Activated CD8-positive, alpha-beta T cell treated with anti-CD3 and anti-CD28 coated beads for 36 hours (primary cell): ENCODE measurements around the gene HIVEP2. TPM values are rescaled to one million over a fixed set of nuclear protein-coding genes. Genes with fewer than 3 reads are reported as not detected.

Source experiments
- ATAC-seq: fragments of 200-7000 bp; cut with Tn5 transposase; one replicate; pipeline ENCODE4 v1.10.0; 2021; ENCODE audit warnings: mild to moderate bottlenecking, moderate library complexity
- CTCF ChIA-PET: fragments of 350-600 bp; sonication (Branson Sonifier 250); formaldehyde crosslinking; loops from one replicate; lab custom pipeline; 2021; ENCODE audit warnings: antibody characterized with exemption; lab: Charles Lee
- POLR2A ChIA-PET: fragments of 350-600 bp; sonication (Branson Sonifier 250); formaldehyde crosslinking; loops from one replicate; lab custom pipeline; 2021; ENCODE audit warnings: antibody characterized with exemption; lab: Charles Lee
- DNase-seq: peaks from one replicate; pipeline ENCODE4 v3.0.0-alpha.2; 2020
- H3K27ac Mint-ChIP-seq: one replicate; pipeline ENCODE4 v1.8.0; 2021; ENCODE audit warnings: mild to moderate bottlenecking, mixed read lengths
- H3K27me3 Mint-ChIP-seq: one replicate; pipeline ENCODE4 v1.8.0; 2021; ENCODE audit warnings: mixed read lengths
- H3K36me3 Mint-ChIP-seq: one replicate; pipeline ENCODE4 v1.8.0; 2021; ENCODE audit warnings: low read depth, mixed read lengths
- H3K4me1 Mint-ChIP-seq: one replicate; pipeline ENCODE4 v1.8.0; 2021; ENCODE audit warnings: low read depth, mixed read lengths
- H3K4me3 Mint-ChIP-seq: one replicate; pipeline ENCODE4 v1.8.0; 2021; ENCODE audit warnings: mild to moderate bottlenecking, moderate library complexity, mixed read lengths
- H3K9me3 Mint-ChIP-seq: one replicate; pipeline ENCODE4 v1.8.0; 2021; ENCODE audit warnings: mixed read lengths
- intact Hi-C: fragments of 100-400 bp; cut with micrococcal nuclease; formaldehyde crosslinking; loops from one replicate; pipeline ENCODE4 v1.10.0; 2022
- total RNA-seq, 2 experiments: library from RNA; stranded (reverse); gene quantifications; one replicate each; pipeline ENCODE4 v1.2.3, GENCODE V29; 2021
- TF ChIP-seq, protein P1 (sequence below): fragments of 200-600 bp; IDR thresholded peaks from one replicate; pipeline ENCODE4 v1.8.0; 2022; ENCODE audit warnings: antibody characterized with exemption, mild to moderate bottlenecking

HIVEP2 gene
- total RNA-seq, 2 experiments from 2014 or later, result 31.8 to 38.1 TPM

DNA sequence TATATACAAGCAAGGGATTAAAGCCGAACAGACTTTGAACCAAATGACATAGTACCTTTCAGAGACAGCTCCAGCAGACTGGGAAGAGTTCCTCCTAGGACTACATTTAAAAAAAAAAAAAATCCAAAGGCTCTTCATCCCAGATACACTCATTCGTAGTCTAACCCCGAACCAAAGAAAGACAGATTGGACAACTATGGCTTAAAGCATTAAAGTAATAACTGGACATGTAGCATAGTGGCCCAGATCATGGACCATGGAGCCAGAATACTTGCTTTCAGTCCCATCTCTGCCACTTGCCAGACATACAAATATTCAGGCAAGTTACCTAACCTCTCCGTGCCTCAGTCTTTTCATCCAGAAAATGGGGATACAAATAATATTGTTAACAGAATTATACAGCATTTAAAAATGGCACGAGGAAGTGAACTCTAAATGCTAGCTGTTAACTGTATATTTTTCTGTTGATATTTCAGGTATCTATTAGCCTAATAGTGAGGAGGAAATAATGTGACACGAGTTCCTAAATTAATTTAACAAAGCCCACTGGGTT, 123.7 kb downstream of the HIVEP2 start:
- H3K27ac Mint-ChIP-seq, result peak overlapping the region; percentile 98
- peaks cover 42% of the 10 kb centered on the region for H3K36me3 Mint-ChIP-seq
- CTCF ChIA-PET, result interaction anchor here (0.8 to 1.3 kb wide), 4 partner anchors 14 to 255 kb away, joined by 3 to 4 read pairs (median 4); no protein-coding TSS in a partner anchor
- H3K4me1 Mint-ChIP-seq, result peaks cover 78% of the 10 kb centered on the region
- POLR2A ChIA-PET, result interaction anchor here (1.0 to 2.8 kb wide), 8 partner anchors 10 to 125 kb away, joined by 3 to 18 read pairs (median 5); no protein-coding TSS in a partner anchor
- peaks cover 5% of the 10 kb centered on the region for H3K9me3 Mint-ChIP-seq
- no peak for ATAC-seq
- intact Hi-C loops, result loop anchor here (5.0 kb wide), 1 partner anchor 121 kb away; no protein-coding TSS in a partner anchor
- no peak overlapping the region for H3K4me3 Mint-ChIP-seq
- TF ChIP-seq, protein P1, sequence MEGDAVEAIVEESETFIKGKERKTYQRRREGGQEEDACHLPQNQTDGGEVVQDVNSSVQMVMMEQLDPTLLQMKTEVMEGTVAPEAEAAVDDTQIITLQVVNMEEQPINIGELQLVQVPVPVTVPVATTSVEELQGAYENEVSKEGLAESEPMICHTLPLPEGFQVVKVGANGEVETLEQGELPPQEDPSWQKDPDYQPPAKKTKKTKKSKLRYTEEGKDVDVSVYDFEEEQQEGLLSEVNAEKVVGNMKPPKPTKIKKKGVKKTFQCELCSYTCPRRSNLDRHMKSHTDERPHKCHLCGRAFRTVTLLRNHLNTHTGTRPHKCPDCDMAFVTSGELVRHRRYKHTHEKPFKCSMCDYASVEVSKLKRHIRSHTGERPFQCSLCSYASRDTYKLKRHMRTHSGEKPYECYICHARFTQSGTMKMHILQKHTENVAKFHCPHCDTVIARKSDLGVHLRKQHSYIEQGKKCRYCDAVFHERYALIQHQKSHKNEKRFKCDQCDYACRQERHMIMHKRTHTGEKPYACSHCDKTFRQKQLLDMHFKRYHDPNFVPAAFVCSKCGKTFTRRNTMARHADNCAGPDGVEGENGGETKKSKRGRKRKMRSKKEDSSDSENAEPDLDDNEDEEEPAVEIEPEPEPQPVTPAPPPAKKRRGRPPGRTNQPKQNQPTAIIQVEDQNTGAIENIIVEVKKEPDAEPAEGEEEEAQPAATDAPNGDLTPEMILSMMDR, result no peak
- no peaks in the 10 kb centered on the region for H3K27me3 Mint-ChIP-seq
- DNase-seq, result no peak

DNA sequence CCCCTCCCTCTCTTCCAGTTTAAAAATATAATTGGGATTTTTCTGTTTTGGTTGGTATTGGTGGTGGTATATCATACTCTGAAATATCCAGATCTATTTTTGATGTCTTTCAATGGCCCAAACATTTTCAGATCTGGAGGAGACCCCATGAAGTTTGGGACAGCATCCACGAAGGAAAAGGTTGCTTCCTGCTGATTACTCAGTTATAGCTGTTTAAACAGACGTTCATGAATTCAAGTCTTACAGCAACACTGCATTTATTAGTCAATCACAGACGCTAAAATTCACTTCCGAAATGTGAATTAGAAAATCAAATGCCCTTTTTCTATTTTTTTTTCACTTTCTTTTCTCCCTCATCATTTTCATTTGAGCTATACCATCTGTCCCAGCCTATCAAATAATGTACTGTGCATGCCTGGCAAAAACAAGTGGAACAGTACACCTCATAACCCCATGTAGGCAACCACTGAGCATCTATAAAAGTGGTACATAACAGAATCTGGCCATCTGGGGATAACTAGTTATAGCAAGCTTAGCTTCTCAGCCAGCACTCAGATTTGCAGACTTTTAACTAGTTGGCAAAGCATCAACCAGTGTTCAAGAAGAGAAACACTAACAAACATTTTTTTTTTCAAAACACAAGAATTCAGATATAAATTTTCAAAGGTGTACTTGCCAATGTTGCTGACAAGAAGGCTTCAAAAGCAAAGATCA, 124.5 kb downstream of the HIVEP2 start:
- intact Hi-C loops, result loop anchor here (5.0 kb wide), 1 partner anchor 122 kb away; no protein-coding TSS in a partner anchor
- ChIA-PET POLR2A (interaction anchor here (0.9 to 2.8 kb wide), 18 partner anchors 8 to 126 kb away, joined by 3 to 18 read pairs (median 4); no protein-coding TSS in a partner anchor), CTCF (interaction anchor here (0.6 to 1.8 kb wide), 8 partner anchors 12 to 64 kb away, joined by 3 to 10 read pairs (median 3); no protein-coding TSS in a partner anchor)
- peaks cover 47% of the 10 kb centered on the region for H3K36me3 Mint-ChIP-seq
- TF ChIP-seq, protein P1, result no peak
- peak overlapping the region; percentile 98 for H3K27ac Mint-ChIP-seq
- peak overlapping the region; percentile 85 for H3K4me3 Mint-ChIP-seq
- H3K9me3 Mint-ChIP-seq, result peaks cover 5% of the 10 kb centered on the region
- H3K27me3 Mint-ChIP-seq, result no peaks in the 10 kb centered on the region
- DNase-seq (no peak), ATAC-seq (peak; percentile 48)
- peaks cover 81% of the 10 kb centered on the region for H3K4me1 Mint-ChIP-seq

DNA sequence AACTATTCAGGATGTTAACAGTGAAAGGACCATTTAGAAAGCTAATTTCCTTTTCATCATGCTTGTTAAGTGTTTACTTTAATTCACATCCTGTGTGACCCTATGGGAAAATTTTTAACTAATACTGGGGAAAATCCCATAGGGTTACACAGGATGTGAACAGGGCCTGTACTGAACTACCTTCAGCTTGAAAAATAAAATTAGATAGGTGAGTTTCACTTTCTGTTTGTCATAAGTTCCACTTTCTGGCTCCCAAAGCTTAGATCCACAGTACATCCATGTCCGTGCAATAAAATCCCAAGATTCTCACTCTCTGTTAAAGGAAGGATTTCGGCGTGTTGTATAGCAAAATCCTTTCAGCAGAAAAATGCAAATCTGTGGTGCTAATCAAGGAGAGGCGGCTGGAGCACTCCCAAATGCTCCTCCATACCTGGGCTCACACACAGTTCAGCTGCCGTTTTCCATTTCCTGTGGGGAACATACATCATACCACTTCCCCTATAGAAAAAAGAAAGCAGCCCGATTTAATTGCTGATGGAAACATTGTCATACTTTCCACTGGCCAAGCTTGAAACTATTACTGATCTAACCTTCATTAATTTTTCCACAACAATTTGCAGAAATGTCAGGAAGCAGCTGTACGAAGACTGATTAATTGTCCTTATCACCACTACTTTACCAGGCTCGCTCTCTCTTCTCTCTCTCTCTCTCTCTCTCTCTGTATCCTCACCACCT, 125.2 kb downstream of the HIVEP2 start:
- peak; percentile 71 for DNase-seq
- H3K36me3 Mint-ChIP-seq, result peaks cover 51% of the 10 kb centered on the region
- ChIA-PET POLR2A (interaction anchor here (0.8 to 2.8 kb wide), 24 partner anchors 8 to 127 kb away, joined by 3 to 18 read pairs (median 4); partner anchors contain the start of gene HIVEP2), CTCF (interaction anchor here (0.6 to 1.8 kb wide), 12 partner anchors 9 to 127 kb away, joined by 3 to 10 read pairs (median 3); no protein-coding TSS in a partner anchor)
- H3K9me3 Mint-ChIP-seq, result peaks cover 8% of the 10 kb centered on the region
- peaks cover 80% of the 10 kb centered on the region for H3K4me1 Mint-ChIP-seq
- peak; percentile 63 for ATAC-seq
- TF ChIP-seq, protein P1, result no peak
- H3K4me3 Mint-ChIP-seq, result peak overlapping the region; percentile 85
- H3K27me3 Mint-ChIP-seq, result no peaks in the 10 kb centered on the region
- H3K27ac Mint-ChIP-seq, result peak overlapping the region; percentile 98
- intact Hi-C loops, result loop anchor here (1.0 to 5.0 kb wide), 2 partner anchors 23 to 123 kb away; no protein-coding TSS in a partner anchor

DNA sequence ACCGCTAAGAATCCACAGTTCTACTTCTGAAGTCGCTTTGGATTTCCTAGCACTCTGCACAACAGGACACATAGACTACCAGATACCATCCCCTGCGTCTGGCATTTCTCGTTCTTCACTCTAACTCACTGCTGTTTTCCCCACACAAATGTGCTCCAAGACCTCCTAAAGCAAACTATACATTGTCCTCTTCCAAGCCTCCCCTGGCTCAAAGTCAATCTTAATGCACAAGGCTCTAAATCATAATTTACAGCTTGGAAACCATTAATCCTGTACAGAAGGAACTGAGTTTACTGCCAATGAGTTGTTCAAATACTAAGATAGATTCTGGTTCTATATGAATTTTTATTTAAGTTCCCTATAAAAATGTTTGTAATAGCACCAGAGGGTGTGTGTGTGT, 128.5 kb downstream of the HIVEP2 start:
- Mint-ChIP-seq H3K9me3 (peaks cover 4% of the 10 kb centered on the region), H3K4me3 (no peak overlapping the region), H3K27me3 (no peaks in the 10 kb centered on the region), H3K36me3 (peaks cover 61% of the 10 kb centered on the region), H3K4me1 (peaks cover 85% of the 10 kb centered on the region), H3K27ac (peak overlapping the region; percentile 72)
- ATAC-seq (no peak), DNase-seq (no peak)
- intact Hi-C loops, result no loop called here
- ChIA-PET CTCF (interaction anchor here (1.2 to 1.7 kb wide), 2 partner anchors 13 to 20 kb away, joined by 3 read pairs; no protein-coding TSS in a partner anchor), POLR2A (interaction anchor here (1.0 to 1.4 kb wide), 4 partner anchors 13 to 69 kb away, joined by 3 to 5 read pairs (median 4); no protein-coding TSS in a partner anchor)
- TF ChIP-seq, protein P1, result no peak
